ELR (cell line): Measurements from ENCODE around the gene TMEFF2.

ENCODE experiments used
- DNase-seq: peaks from one replicate; pipeline ENCODE4 v3.0.0-alpha.2; 2015; ENCODE audit warnings: low read depth

The TMEFF2 gene

DNA sequence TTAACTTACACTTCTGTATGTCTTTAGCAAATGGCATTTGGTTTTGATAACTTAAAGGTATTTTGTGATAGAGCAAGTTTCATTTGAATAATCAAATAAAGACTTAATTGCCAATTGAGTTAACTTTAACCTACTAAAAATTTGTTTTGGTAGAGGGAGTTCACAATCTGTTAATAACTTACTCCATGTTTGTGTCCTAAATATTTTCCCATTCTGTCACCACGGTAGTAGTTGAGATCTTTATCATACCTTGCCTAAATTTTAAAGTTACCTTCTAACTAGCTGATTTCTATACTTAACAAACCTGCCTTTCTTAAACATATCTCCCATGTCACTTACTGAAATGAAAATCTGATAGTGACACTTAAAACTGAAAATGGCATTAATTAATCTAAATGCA lies 127.1 kb downstream of the TMEFF2 start:
- no peak for DNase-seq

DNA sequence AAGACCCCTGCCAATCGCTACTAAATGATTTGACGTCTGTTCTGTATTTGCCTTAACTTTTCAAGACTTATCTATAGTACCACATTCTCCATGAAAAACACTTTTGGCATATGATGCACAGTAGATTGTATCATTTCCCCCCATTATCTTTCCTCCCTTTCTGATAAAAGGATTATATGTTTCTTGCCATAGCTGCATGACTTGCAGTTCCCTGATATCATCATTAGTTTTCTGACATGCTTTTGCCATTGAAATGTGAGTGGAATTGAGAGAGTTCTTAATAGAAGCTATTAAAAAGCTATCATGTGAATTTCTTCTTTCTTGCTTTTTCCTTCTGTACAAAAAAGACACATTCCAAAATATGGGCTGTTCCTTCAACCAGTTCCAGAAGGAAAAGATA lies 130.3 kb downstream of the TMEFF2 start:
- no peak for DNase-seq

DNA sequence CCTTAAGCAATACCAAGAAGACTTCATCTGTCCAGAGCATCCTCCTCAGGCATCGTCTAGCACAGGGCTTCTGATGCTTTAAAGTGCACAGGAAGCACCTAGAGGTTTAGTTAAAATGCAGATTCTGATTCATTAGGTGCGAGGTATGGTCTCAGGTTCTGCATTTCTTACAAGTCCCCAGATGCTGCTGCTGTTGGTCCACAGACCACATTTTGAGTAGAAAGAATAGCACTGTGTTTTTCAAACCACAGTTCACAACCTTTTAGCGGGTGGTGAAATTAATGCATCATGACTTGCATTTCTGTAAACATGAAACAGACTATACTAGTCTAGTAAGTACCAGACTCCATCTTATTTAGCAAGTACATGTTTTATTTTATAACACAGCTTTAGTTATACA lies 134.6 kb downstream of the TMEFF2 start:
- DNase-seq, result no peak

DNA sequence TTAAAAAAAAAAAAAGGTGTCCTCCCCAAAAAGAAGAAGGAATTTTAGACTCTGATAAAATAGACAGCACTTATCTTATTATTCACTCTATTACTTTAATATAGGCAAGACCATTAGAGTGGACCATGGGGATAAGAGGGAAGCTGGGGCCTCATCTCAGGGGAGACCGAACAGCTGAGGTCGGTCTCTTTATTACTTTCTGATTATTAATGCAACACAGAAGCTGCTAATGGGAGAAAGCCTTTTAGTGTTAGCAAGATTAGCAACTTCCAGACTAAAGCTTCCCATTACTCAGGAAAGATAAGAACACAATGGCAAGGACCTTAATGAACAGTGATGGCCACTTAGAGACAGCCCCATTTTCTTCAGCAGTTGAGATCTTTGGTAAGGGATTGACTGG lies 135.5 kb downstream of the TMEFF2 start:
- no peak for DNase-seq

DNA sequence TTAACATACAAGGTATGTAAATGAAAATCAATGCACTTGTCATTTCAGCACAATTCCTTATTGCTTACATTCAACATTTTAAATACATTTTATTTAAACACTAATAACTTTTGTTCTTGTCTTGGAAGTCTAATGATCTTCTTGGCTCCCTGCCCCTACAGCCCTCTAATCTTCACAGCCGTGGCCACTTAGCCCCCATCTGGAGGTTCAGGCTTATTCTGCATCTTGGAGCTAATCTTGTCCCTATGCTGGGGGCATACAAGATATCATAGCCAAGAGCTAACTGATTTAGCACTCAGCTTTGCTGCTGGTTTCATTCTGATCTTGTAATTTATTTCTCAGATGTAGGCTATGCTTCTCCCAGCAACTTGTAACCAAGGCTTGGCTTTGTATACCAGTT lies 140.8 kb downstream of the TMEFF2 start:
- DNase-seq, result no peak

DNA sequence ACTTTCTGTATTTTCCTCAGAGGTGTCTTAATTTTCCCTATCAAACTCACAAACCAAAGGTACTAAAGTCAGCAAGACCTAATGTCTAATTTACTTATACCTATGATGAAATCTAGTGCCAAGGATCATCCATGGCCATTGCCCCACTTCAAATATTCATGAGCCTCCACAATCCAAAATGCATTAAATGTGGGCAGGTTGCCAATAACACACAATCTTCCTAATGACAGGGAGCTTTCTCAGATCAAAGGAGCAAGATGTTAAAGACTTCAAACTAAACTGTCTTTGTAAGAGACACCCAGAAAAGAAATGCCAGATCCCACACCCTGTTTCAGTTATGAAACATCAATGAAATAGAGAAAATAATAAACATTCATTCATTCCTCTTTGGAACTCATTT lies 143.2 kb downstream of the TMEFF2 start:
- DNase-seq, result no peak

DNA sequence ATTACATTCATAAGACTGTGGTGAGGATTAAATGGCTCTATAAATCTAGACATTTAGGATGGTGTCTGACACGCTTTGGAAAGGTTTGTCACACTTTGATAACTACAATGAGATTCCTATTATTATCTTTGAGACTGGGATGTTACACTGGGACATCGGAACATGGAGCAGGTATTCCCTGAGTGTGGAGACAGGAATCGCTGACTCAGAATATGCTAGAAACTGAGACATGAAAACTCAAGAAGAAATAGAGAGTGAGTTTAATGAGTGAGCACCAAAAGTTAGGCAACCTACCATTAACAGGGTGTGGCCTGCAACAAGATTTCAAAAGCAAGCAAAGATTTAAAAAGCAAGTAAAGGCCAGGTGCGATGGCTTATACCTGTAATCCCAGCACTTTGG lies 145.4 kb downstream of the TMEFF2 start:
- no peak for DNase-seq

DNA sequence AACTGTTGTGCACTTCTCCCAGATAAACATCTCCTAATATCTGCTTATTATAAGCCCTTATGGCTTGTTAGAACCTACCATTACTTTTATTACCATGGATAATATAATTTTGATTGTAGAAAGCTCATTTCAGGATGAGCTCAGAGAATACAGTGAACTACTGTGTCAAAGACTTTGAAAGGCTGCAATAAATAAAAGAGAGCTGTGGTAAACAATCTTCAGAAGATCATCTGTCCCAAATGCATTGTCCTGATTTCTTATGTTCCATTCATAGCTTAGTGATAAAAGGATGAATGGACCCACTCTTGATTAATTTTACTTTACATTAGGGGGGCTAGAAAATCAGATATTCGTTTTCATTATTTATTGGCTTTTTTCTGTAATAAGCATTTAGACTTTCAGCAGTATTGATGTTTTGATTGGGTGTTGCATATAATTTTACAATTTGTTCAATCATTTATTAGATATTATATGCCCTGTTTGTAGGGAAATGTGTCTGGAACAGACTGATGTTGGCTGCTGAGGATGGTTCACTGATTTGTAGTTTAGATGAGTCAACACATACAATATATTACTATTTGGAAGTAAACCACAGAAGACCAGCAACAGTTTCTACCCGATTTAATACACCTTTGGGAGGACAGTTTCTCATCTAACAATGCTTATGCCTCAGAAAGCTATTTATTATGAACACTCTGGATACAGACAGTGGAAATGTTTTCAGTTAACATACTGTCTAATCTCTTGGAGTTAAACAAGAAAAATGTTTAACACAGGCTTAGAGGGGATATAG lies 147.2 kb downstream of the TMEFF2 start:
- DNase-seq, result no peak

DNA sequence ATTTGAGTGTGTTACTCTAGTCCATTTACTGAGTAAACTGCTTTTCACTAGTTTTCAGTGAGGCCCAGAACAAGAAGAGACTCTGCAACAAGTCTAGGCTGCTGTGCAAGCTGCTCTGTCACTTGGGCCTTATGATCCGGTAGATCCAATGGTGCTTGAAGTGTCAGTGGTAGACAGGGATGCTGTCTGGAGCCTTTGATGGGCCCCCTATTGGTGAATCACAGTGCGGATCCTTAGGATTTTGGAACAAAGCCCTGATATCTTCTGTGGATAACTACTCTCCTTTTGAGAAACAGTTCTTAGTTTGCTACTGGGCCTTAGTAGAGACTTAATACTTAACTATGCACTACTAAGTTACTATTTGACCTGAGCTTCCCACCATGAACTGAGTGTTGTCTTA lies 150.2 kb downstream of the TMEFF2 start:
- no peak for DNase-seq

DNA sequence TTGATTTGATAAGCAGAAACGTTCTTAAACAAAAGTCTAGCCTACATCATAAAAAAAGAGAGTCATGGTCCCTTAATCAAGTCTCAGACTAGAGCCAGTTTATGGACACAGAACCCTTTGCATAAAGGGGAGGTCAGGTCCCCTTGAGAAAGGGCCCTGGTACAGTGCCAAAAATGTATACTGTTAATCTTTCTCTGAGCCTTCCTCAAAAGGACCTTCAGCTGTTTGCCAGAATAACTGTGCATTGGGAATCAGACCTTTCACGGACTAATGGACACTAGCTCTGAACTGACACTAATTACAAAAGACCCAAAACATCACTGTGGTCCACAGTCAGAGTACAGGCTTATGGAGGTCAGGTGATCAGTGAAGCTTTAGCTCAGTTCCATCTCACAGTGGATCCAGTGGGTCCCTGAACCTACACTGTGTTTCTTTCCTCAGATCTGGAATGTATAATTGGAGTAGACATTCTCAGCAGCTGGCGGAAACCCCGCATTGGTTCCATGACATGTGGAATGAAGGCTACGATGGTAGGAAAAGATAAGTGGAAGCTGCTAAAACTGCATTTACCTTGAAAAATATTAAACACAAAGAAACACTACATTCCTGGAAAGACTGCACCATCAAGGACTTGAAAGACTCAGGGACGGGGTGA lies 151.4 kb downstream of the TMEFF2 start:
- no peak for DNase-seq

DNA sequence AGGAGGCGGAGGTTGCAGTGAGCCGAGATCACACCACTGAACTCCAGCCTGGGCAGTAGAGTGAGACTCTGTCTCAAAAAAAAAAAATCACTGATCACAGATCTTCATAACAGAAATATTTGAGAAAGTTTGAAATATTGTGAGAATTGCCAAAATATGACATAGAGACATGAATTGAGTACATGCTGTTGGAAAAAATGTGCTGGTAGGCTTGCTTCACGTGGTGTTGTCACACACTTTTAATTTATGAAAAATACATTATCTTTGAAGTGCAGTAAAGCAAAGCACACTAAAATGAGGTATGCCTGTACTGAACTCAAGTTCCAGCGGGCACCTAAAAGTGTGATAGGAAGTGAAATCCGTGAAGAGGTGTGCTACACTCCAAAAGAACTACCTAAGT lies 152.6 kb downstream of the TMEFF2 start:
- DNase-seq, result no peak

DNA sequence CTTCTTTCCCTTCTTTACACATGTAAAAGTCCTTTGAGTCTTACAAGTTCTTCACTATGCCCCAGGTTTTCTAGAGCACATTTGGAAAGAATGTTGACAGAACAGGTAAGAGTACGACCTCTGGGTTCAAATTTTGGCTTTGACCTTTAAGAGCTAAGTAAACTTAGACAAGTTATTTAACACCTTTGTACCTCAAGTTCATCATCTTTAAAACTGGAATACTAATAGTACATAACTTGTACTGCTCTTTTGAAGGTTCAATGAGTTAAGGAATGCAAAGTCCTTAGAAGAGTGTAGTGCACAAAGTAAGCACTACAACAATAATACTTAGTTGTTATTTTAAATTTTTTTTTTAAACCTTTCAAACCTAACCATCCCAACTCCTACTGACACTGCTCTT lies 156.6 kb downstream of the TMEFF2 start:
- no peak for DNase-seq

DNA sequence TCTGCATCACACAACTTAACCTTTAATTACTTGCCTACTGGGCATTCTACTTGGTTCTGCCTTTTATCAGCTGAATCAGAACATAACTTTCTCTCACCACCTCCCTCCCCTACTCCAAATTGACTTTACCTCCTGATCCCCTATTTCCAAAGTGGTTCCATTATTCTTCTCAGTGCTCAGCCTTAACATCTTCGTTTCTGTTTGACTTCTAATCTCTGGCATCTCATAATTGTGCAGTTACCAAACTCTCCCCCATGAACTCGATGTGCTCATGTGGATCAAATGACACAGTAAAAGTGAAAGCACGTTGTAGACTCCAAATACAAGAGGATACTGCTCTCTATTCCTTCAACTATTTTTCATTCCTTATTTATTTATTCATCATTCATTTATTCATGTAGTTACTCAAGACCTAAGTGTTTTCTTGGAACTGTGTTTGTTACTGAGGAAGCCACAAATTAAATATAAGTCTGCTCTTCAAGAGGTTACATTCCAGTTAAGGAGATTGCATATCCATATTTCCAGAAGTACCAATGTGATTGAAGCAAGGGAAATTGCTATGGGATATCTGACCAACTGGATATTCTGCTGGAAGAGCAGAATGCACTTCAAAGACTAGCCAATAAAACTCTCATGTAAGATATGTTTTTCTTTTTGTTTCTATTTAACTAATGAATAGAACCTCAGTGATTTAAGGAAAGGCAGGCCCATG lies 158.8 kb downstream of the TMEFF2 start:
- peak; percentile 42 for DNase-seq

DNA sequence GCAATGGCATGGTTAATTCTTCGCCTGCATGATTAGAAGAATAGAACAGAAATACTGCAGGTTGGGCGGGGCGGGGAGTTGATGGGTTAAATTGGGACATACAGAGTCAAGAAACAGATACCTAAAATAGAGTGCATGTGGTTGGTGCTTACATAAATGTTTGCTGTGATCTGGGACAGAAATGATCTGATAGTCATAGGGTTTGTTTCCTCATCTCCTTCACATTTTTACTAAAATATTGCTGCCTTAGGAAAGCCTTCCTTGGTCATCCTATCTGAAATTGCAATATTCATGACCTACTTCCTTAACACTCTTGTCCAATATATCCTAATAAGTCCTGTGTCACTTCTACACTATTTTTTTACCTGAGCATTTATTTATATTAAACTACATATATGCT lies 163.9 kb downstream of the TMEFF2 start:
- DNase-seq, result no peak

DNA sequence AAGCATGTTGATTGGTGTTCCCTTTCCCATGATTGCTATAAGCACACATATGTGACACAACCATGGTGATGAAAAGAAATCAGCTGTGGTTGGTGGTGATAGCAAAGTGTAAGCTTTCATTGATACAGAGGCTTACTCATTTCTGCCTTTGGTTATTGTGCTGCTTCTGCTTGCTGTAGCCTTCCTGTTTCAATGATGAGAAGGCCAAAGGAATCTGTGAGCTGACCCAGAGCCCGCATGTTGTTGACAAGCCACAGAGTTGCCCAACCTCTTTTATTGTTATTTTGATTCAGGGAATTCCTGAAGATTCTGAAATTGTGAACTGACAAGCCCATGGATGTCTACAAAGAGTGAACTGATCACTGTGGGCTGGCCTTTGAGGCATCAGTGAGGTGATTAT lies 164.4 kb downstream of the TMEFF2 start:
- DNase-seq, result no peak

DNA sequence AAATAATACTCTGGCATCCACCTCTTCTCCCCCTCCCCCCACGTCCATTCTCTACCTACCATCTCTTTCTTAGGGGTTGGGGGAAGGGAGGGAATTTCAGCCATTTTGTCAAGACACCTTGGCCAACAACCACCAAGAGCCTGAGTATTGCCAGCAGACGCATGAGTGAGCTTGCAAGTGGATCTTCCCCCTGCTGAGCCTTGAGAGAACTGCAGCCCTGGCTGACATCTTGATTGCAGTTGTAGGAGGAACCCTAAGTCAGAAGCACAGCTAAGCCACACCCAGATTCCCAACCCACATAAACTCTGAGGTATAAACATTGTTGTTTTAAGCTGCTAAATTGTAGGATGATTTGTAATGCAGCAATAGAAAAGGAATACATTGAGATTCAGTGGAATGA lies 165.6 kb downstream of the TMEFF2 start:
- peak; percentile 55 for DNase-seq

DNA sequence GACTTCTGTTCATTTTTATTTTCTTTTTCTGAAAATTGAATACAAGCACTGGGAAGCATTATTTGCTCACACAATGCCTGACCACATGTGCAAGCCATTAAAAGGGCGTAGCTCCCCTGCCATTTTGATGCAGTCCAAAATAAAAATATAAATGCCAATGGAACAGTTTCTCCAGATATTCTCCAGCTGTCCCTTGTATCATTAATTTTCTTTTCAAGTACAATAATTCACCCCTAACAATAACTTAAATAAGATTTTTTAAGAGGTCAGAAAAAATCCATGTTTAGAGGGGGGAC lies 168.0 kb downstream of the TMEFF2 start:
- DNase-seq, result no peak

DNA sequence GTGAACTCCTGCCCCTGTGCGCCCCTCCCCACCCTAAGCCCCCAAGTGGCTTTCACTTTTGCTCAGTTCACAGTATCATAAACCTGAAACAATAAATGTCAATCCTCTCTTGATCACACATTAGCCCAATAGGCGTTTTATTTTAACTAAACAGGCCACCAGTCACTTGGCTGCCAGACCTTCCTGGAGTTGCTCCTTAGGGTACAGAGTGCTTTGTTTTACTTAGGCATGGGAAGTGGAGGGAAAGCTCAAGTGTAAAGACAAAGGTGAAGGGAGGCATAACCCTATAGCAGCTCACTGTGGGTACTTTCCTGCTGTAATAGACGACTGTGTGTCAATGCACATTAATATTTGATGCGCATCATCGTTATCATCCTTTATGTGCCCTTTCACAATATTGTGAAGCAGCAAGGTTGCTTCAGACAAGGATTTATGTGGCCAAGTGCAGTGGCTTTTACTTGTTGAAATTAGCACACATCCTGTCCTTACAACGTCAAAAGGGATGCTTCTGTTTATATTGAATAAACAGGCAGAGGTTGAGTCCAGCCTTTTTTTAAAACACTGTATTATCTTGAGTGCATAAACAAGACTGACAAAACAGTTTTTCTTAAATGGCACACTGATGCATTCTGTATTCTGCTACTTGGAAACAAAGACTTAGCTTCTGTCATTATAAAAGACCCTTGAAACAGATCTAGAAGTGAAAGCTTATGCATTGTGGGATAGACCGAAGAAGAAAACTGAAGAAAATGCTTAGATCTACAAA lies 168.5 kb downstream of the TMEFF2 start:
- no peak for DNase-seq

DNA sequence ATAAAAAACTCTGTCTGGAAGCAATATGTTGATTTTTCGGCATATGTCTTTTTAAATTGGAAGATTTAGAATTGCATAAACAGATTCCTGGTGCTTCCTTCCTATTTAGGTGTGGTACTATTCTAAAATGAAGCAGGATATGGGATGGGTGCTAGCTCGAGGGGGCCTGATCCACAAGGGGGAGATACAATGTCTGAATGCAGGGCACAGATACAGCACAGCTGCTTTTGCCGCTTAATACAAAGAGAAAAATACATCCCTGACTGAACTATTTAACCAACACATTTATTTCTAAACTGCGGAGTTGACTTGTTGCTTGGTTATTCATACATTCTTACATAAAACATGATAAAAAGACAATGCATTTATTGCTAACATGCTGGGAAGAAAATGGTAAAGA lies 169.1 kb downstream of the TMEFF2 start:
- DNase-seq, result no peak

DNA sequence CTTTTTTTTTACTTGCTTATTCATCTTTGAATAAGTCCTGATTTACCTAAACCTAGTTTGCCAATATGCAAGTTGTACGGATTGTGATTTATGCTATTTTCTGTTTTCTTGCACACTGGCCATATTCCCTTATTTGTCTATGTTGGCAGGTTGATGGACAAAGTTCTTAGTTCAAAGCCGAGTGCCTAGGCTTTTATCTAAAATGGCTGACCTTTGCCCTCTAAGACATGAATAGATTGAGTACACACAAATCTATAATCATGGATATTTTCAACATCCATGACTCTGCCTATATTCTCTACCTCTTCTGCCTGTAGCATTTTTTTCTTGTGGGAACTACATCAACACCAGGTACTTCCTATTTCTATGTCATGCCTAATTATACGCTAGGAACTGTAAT lies 171.7 kb downstream of the TMEFF2 start:
- no peak for DNase-seq

DNA sequence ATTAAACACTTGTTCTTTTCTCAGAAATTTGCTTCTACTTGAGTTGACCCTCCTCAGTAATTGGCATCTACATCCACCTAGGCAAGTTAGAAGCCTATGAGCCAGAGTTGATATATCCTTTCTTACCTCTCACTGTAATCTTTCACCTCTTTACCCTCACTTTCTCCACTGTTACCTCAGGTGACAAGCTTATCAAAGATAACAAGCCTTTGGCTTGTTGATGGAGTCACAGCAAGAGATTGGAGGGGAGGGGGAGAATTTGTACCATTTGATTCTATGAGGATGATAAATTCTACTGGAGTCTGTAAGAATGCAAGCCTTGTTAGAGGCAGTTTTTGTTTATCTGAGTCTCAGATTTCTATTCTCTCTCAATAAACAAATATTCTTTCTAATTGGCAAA lies 176.9 kb downstream of the TMEFF2 start:
- no peak for DNase-seq

DNA sequence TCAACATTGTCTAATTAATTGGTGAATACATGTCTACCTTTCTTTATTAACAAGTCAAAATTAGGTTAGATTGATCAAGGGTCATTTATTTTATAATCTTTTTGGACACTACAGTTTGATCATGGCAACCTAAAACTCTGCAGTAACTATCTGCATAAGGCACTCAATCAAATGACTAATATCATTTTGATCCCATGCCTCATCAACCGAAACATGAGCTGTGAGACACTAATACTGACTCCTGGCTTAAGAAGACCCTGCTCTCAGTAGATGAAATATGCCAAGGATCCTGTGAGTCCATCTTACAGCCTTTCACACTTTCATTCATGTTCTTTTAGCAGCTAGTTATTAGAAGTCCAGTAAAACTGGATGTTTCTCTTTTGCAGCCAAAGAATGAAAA lies 178.5 kb downstream of the TMEFF2 start:
- peak; percentile 79 for DNase-seq

DNA sequence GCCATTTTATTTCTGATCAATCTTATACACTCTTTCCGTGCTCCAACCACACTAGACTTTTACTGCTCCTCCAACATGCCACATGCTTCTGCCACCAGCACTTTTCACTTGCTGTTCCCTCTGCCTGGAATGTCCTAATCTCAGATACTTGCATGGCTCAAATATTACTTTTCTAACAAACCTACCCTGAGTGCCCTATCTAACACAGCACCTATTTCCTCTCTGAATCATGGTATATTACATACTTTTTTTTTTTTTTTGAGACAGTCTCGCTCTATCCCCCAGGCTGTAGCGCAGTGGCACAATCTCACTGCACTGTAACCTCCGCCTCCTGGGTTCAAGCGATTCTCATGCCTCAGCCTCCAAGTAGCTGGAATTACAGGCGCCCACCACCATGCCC lies 181.5 kb downstream of the TMEFF2 start:
- no peak for DNase-seq
